K562 (cell line): ENCODE results near the gene SPEM1. TPM values are rescaled to one million over a fixed set of nuclear protein-coding genes. Genes with fewer than 3 reads are reported as not detected.
A peak's percentile ranks its signal among the peaks of the same experiment; 100 is the strongest.

ENCODE experiments used
- ATAC-seq: fragments of 200-7000 bp; cut with Tn5 transposase; 3 replicates; pipeline ENCODE4 v1.9.1; 2020; ENCODE audit warnings: moderate library complexity
- BruUV-seq: library from RNA; stranded (reverse); fragments of 400-500 nt; replicated peaks from 2 replicates; lab custom pipeline; 2021; lab: Mats Ljungman, UMichigan
- CTCF ChIA-PET: fragments of 300-600 bp; formaldehyde crosslinking; extraction: SDS; loops from one replicate; lab custom pipeline; 2021; ENCODE audit warnings: low intra/inter-chr PET ratio; lab: Yijun Ruan, JAX
- POLR2A ChIA-PET: fragments of 300-600, 350-650 bp; sonication (Branson Sonifier 250); formaldehyde crosslinking; extraction: SDS; loops from one replicate; lab custom pipeline; 2021; ENCODE audit warnings: antibody characterized with exemption, inconsistent platforms; lab: Yijun Ruan, JAX
- DNase-seq, 4 experiments: peaks; one replicate each; pipeline versions ENCODE4 v3.0.0 to v3.0.0-alpha.2; 2011 to 2018; ENCODE audit warnings: low spot score in 3 of 4, mixed read lengths in 3 of 4; ENCODE audit errors: extremely low read depth in 1 of 4
- FAIRE-seq: peaks from 2 replicates; lab custom pipeline; 2011; peaks lifted over from hg19 to GRCh38; lab: Jason Lieb, UNC
- H2AFZ ChIP-seq: 2 replicates; pipeline ENCODE4 v1.6.0; 2011; ENCODE audit warnings: low read depth, low read length, control low read depth, inconsistent platforms
- H3K27ac ChIP-seq: fragments of 200-600 bp; 3 replicates; pipeline ENCODE4 v1.8.0; 2011; ENCODE audit warnings: low read depth, mild to moderate bottlenecking, control low read depth, inconsistent platforms, low read length, moderate library complexity, mixed read lengths; ENCODE audit errors: extremely low read depth
- H3K27me3 ChIP-seq, 2 experiments: fragments of 300-600 bp in 1 of 2; 2 replicates in 1 of 2; 3 replicates in 1 of 2; pipeline versions ENCODE4 v1.6.0 to v1.8.0; 2011; ENCODE audit warnings: inconsistent platforms in 2 of 2, low read length in 2 of 2, mild to moderate bottlenecking in 1 of 2, mixed read lengths in 1 of 2, moderate library complexity in 1 of 2; ENCODE audit not compliant: control insufficient read depth in 2 of 2, insufficient read depth in 2 of 2
- H3K36me3 ChIP-seq: fragments of 300-600 bp; 3 replicates; pipeline ENCODE4 v1.8.0; 2011; ENCODE audit warnings: mild to moderate bottlenecking, low read length, inconsistent platforms; ENCODE audit not compliant: control insufficient read depth, insufficient read depth
- H3K4me1 ChIP-seq, 2 experiments: fragments of 200-600 bp in 1 of 2; replicated peaks in 1 of 2; 2 replicates in 1 of 2; 3 replicates in 1 of 2; pipeline versions ENCODE4 v1.5.1 to v1.8.0; 2011; ENCODE audit warnings: inconsistent platforms in 2 of 2, low read length in 2 of 2, mild to moderate bottlenecking in 1 of 2, mixed read lengths in 1 of 2, moderate library complexity in 1 of 2; ENCODE audit not compliant: control insufficient read depth in 2 of 2, insufficient read depth in 2 of 2
- H3K4me2 ChIP-seq: 2 replicates; pipeline ENCODE4 v1.6.1; 2011; ENCODE audit warnings: low read length, control low read depth, inconsistent platforms, mixed read lengths; ENCODE audit not compliant: insufficient read depth
- H3K4me3 ChIP-seq: fragments of 200-600 bp; sonication (generic), shearing (Covaris generic); 2 replicates; pipeline ENCODE4 v1.5.1; 2016; ENCODE audit warnings: control low read depth, inconsistent platforms
- H3K79me2 ChIP-seq: fragments of 200-600 bp; 3 replicates; pipeline ENCODE4 v1.8.0; 2011; ENCODE audit warnings: low read length, inconsistent platforms; ENCODE audit not compliant: control insufficient read depth, insufficient read depth
- H3K9ac ChIP-seq, 2 experiments: 2 replicates each; pipeline versions ENCODE4 v1.6.0 to v1.6.1; 2011; ENCODE audit warnings: low read depth in 2 of 2, low read length in 2 of 2, control low read depth in 1 of 2, inconsistent platforms in 1 of 2, mild to moderate bottlenecking in 1 of 2, mixed read lengths in 1 of 2; ENCODE audit not compliant: insufficient read depth in 1 of 2
- H3K9me1 ChIP-seq: one replicate; pipeline ENCODE4 v1.6.0; 2011; ENCODE audit warnings: inconsistent platforms, mild to moderate bottlenecking, low read length, moderate library complexity; ENCODE audit not compliant: control insufficient read depth, insufficient read depth
- H3K9me3 ChIP-seq: replicated peaks from 2 replicates; pipeline ENCODE4 v1.5.1; 2011; ENCODE audit warnings: low read depth, low read length, inconsistent platforms; ENCODE audit not compliant: control insufficient read depth, insufficient read depth
- H4K20me1 ChIP-seq: replicated peaks from 2 replicates; pipeline ENCODE4 v1.6.1; 2011; ENCODE audit warnings: low read length, inconsistent platforms, mixed read lengths; ENCODE audit not compliant: control insufficient read depth, insufficient read depth
- CBFA2T3 ChIP-seq: fragments of 450-650 bp; IDR thresholded peaks from 2 replicates; pipeline ENCODE4 v1.6.1; 2017
- CREM ChIP-seq: IDR thresholded peaks from 2 replicates; pipeline ENCODE4 v1.6.1; 2014; ENCODE audit warnings: antibody characterized with exemption, low read depth
- E2F3 ChIP-seq: fragments of 250-450 bp; sonication (Bioruptor Pico); IDR thresholded peaks from 2 replicates; pipeline ENCODE4 v1.4.0; 2020; ENCODE audit warnings: mild to moderate bottlenecking
- MBD2 ChIP-seq: sonication (generic); IDR thresholded peaks from 2 replicates; pipeline ENCODE4 v1.6.1; 2016; ENCODE audit warnings: low read depth, borderline replicate concordance
- ZNF436 ChIP-seq: fragments of 250-450, 450-650 bp; sonication (Bioruptor Pico); formaldehyde crosslinking; IDR thresholded peaks from 2 replicates; pipeline ENCODE4 v1.7.0; 2020; ENCODE audit warnings: mild to moderate bottlenecking
- WGBS: fragments of 100-300 bp; shearing (Covaris generic); methylation state at CpG from one replicate; pipeline ENCODE4 v1.1.6; 2016; ENCODE audit warnings: low coverage, mixed read lengths; ENCODE audit not compliant: insufficient coverage; ENCODE audit errors: missing lambda C conversion rate; 5-methylcytosine and 5-hydroxymethylcytosine counted together
- in situ Hi-C: fragments of 300-500 bp; cut with MboI; formaldehyde crosslinking; loops from 4 replicates; pipeline ENCODE4 v1.15.0; 2018; ENCODE audit warnings: inconsistent platforms, mixed read lengths
- intact Hi-C: fragments of 100-400 bp; cut with micrococcal nuclease; formaldehyde crosslinking; loops from 2 replicates; pipeline ENCODE4 v1.14.2; 2022
- polyA plus RNA-seq, 8 experiments: library from polyadenylated mRNA; depleted of rRNA in 4 of 8; stranded (reverse) in 5 of 8; unstranded in 3 of 8; fragments of >200 nt; fragmentation: Nextera tagmentation in 2 of 8; fragmentation: Illumina TruSeq in 1 of 8; extraction: Ambion mirVana in 2 of 8; extraction: Trizol in 1 of 8; gene quantifications; 2 replicates each; pipeline versions ENCODE4 v1.2.1 to v1.2.3, GENCODE V29; 2011 to 2014; ENCODE audit warnings: inconsistent platforms in 1 of 8, missing spikeins in 1 of 8
- total RNA-seq, 7 experiments: library from RNA; depleted of rRNA in 6 of 7; stranded (reverse); fragments of >200 nt in 6 of 7; fragmentation: Illumina TruSeq in 2 of 7; extraction: Trizol in 2 of 7; gene quantifications; 2 replicates each; pipeline versions ENCODE4 v1.2.1 to v1.2.3, GENCODE V29; 2011 to 2021; ENCODE audit warnings: low replicate concordance in 1 of 7
- TF ChIP-seq, protein P1 (sequence below), 2 experiments: fragments of 450-650 bp in 1 of 2; sonication (generic) in 1 of 2; formaldehyde crosslinking in 1 of 2; IDR thresholded peaks in 1 of 2; conservative IDR thresholded peaks in 1 of 2; 2 replicates each; pipeline versions ENCODE4 v1.6.1 to v1.8.1; 2016 to 2023; ENCODE audit warnings: mild to moderate bottlenecking in 2 of 2, moderate library complexity in 2 of 2, inconsistent platforms in 1 of 2, missing genetic modification reagents in 1 of 2

SPEM1 gene
- total and polyA plus RNA-seq, 9 of the 15 experiments (the other 6 are each of a cell fraction or from before 2014, with no cell fraction given): not detected

DNA sequence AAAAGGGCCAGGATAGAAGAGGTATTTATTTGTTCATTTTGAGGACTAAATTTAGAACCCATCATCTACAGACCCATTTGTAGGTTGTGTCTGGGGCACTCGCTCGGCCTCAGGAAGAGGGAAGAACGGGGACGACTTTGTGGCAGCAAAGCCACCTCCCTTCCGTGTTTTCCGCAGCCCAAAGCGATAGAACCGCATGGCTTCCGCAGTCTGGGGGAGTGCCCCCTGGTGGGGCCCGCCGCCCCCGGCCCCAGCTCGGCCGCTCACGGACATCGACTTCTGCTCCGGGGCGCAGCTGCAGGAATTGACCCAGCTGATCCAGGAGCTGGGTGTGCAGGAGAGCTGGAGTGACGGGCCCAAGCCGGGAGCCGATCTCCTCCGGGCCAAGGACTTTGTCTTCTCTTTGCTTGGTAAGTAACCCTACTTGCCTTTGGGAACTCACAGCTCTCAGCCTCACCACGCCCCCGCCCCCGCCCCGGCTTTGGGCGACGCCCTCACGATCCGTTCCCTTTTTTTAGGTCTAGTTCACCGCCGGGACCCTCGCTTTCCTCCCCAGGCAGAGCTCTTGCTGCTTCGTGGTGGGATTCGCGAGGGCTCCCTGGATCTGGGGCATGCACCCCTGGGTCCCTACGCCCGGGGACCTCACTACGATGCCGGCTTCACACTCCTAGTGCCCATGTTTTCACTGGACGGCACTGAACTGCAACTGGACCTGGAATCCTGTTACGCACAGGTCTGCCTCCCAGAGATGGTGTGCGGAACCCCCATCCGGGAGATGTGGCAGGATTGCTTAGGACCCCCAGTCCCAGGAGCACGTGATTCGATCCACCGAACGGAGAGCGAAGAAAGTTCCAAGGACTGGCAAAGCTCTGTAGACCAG lies 15.8 kb downstream of the SPEM1 start (continued):
- TF ChIP-seq CBFA2T3: no peak
- no peak for TF ChIP-seq E2F3 (CRISPR knock-in tag)
- TF ChIP-seq CREM: peak; percentile 17; the same call in 1 of the 2 replicates
- no peak for TF ChIP-seq ZNF436

GRCh38 chr17:7436556-7437368 lies 16.6 kb downstream of the SPEM1 start:
- BruUV-seq: no TSS peak
- Histone ChIP-seq H3K4me2 (peak overlapping the region; percentile 90), H3K27ac (peak overlapping the region; percentile 75; the same call in 2 of the 3 replicates), H3K4me3 (peak overlapping the region; percentile 64), H3K9ac (peak overlapping the region; percentile 64 to 90), H3K79me2 (peaks cover 7% of the 10 kb centered on the region; the same call in 2 of the 3 replicates), H3K27me3 (no peaks in the 10 kb centered on the region), H4K20me1 (no peaks in the 10 kb centered on the region), H3K9me3 (no peaks in the 10 kb centered on the region), H3K4me1 (peaks cover 17 to 60% of the 10 kb centered on the region in 2 experiments; a peak in 4 of 5 replicates), H3K9me1 (peaks cover 2% of the 10 kb centered on the region), H2AFZ (no peak overlapping the region), H3K36me3 (no peaks in the 10 kb centered on the region)
- 96% methylated on average over 14 of the region's 92 CpGs for WGBS
- in situ Hi-C loops: no loop called here
- POLR2A ChIA-PET: interaction anchor here (4.2 kb wide), 1 partner anchor 48 kb away, joined by 21 read pairs; the partner anchor contains the start of gene POLR2A
- intact Hi-C loops: loop anchor here (5.0 kb wide), 2 partner anchors 34 to 46 kb away; partner anchors contain the start of genes POLR2A, SLC35G6 and TMEM256
- ATAC-seq: no peak
- DNase-seq: no peak
- CTCF ChIA-PET: no interaction called here
- no peak for FAIRE-seq
- 0 out of 2 replicates have a peak, but pooled peaks have one; percentile 9 for TF ChIP-seq CREM
- TF ChIP-seq, protein P1, sequence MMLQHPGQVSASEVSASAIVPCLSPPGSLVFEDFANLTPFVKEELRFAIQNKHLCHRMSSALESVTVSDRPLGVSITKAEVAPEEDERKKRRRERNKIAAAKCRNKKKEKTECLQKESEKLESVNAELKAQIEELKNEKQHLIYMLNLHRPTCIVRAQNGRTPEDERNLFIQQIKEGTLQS (IDR thresholded peaks at IDR 0.05): peak; percentile 34; the same call in 1 of the 2 replicates
- TF ChIP-seq, protein P1 (CRISPR knock-in tag; conservative IDR thresholded peaks at IDR 0.05): no peak
- TF ChIP-seq MBD2: no peak
